ENCODE results near the gene OGFOD2. TPM values are rescaled to one million over a fixed set of nuclear protein-coding genes. Genes with fewer than 3 reads are reported as not detected.

OGFOD2 gene
- total RNA-seq, 1 experiment from 2014 or later = 21.5 TPM

DNA sequence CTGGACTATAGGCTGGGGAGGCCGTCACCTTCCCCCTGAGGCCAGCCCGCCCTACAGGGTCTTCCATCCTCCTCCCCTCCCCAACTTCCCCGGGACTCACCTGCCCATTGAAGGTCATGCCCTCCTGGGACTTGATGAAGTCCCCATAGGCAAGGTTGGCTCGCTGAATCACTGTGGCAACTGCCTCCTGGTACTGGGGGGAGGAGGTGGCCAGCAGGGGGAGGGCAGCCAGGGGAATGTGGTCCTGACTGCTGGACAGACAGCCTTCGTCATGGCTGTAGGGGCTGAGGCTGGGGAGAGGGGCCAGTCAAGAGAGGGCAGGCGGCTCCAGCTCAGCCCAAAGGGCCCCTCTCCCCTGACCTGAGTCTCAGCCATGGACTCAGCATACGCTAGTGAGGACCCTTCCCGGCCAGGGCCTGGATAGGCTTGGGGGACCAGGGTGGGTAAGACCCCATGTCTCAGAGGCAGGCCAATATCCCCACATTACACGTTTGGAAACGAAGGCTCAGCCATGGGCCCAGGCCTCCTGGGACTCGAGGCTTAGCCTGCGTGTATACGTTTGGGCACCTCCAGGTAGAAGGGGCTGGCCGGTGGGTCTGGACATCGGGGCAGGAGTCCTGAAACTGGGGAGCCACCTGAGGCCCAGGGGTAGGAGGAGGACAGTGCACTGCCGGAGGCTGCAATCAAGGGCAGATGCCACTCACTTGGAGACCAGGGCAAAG, 21.7 kb downstream of the OGFOD2 start:
- Mint-ChIP-seq H3K9me3 (ENCODE audit: low read depth, unreplicated experiment) (no peaks in the 10 kb centered on the region), H3K27me3 (ENCODE audit: unreplicated experiment) (no peaks in the 10 kb centered on the region), H3K36me3 (ENCODE audit: insufficient read depth, unreplicated experiment) (no peaks in the 10 kb centered on the region), H3K4me3 (ENCODE audit: low read depth, unreplicated experiment) (no peak overlapping the region), H3K27ac (ENCODE audit: unreplicated experiment) (no peak overlapping the region), H3K4me1 (ENCODE audit: low read depth, unreplicated experiment) (no peaks in the 10 kb centered on the region)
- no TSS peak for BruUV-seq (replicated peaks)
- intact Hi-C loops (cut with micrococcal nuclease; ENCODE audit: unreplicated experiment) = no loop called here
- no peak for DNase-seq
- TF ChIP-seq, protein P1, sequence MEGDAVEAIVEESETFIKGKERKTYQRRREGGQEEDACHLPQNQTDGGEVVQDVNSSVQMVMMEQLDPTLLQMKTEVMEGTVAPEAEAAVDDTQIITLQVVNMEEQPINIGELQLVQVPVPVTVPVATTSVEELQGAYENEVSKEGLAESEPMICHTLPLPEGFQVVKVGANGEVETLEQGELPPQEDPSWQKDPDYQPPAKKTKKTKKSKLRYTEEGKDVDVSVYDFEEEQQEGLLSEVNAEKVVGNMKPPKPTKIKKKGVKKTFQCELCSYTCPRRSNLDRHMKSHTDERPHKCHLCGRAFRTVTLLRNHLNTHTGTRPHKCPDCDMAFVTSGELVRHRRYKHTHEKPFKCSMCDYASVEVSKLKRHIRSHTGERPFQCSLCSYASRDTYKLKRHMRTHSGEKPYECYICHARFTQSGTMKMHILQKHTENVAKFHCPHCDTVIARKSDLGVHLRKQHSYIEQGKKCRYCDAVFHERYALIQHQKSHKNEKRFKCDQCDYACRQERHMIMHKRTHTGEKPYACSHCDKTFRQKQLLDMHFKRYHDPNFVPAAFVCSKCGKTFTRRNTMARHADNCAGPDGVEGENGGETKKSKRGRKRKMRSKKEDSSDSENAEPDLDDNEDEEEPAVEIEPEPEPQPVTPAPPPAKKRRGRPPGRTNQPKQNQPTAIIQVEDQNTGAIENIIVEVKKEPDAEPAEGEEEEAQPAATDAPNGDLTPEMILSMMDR (IDR thresholded peaks at IDR 0.05; ENCODE audit: unreplicated experiment) = no peak
- CTCF ChIA-PET = no interaction called here

DNA sequence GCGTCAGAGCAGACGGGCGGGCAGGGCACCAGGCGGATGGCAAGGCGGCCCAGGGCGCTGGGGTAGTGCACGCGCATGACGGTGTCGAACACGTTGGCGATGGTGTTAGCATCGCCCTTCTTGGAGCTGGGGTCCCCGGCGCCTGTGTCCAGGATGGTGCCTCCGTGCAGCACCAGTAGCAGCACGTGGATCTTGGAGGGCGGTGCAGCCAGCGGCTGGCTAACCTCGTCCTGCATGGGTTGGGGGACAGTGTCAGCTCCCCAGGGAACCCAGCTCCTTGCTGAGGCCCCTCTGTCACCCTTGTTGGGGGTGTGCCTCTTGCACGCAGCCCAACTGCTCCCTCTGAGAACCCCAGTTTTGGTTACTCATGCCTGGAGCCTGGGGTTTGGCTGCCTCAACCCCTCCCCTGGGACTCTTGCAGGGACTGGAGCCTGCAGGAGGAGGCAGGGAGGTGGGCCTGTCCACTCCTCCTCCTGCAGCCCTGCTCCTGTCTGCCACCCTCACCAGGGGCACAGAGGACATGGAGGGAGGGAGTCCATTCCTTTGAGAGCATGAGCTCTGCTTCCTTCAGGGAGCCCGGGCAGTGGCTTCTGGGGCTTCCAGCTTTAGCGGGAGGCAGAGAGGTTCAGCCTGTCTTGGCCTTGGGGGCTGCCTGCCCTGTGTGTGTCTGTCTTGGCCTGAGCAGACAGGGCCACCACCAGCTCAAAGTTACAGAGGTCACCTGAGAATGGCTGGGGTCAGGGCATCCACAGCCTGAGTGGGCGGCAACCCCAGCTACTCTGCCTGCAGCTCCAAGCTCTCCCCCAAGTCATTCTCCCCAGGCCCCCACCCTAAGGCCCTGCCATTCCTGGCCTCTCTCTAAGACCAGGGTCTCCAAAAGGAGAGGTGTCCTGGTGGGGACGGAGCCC, 22.6 kb downstream of the OGFOD2 start:
- DNase-seq = no peak
- TF ChIP-seq, protein P1 (IDR thresholded peaks at IDR 0.05; ENCODE audit: unreplicated experiment) = no peak
- CTCF ChIA-PET = no interaction called here
- BruUV-seq (replicated peaks) = no TSS peak
- Mint-ChIP-seq H3K9me3 (ENCODE audit: low read depth, unreplicated experiment) (no peaks in the 10 kb centered on the region), H3K27me3 (ENCODE audit: unreplicated experiment) (no peaks in the 10 kb centered on the region), H3K4me1 (ENCODE audit: low read depth, unreplicated experiment) (no peaks in the 10 kb centered on the region), H3K4me3 (ENCODE audit: low read depth, unreplicated experiment) (no peak overlapping the region), H3K27ac (ENCODE audit: unreplicated experiment) (no peak overlapping the region), H3K36me3 (ENCODE audit: insufficient read depth, unreplicated experiment) (no peaks in the 10 kb centered on the region)
- intact Hi-C loops (cut with micrococcal nuclease; ENCODE audit: unreplicated experiment) = no loop called here

DNA sequence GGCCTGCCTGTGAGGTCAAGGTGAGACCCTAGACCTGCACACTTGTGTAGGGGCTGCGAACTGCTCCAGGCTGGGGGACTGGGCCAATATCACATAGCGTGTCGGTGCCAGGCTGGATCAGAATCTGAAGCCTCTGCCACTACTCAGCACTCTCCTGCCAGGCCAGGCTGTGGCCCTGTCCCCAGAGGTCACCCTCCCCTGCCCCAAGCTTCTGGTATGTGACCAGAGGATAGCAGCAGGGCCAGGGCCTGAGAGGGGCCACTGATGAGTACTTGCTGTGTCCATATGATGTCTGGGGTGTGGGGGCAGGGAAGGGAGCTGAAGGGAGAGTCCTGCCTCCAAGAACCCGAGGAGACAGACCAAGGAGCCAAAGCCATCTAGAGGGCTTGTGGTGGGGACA, 23.3 kb downstream of the OGFOD2 start:
- intact Hi-C loops (cut with micrococcal nuclease; ENCODE audit: unreplicated experiment) = no loop called here
- no peak for DNase-seq
- Mint-ChIP-seq H3K4me1 (ENCODE audit: low read depth, unreplicated experiment) (no peaks in the 10 kb centered on the region), H3K27ac (ENCODE audit: unreplicated experiment) (no peak overlapping the region), H3K36me3 (ENCODE audit: insufficient read depth, unreplicated experiment) (no peaks in the 10 kb centered on the region), H3K27me3 (ENCODE audit: unreplicated experiment) (no peaks in the 10 kb centered on the region), H3K4me3 (ENCODE audit: low read depth, unreplicated experiment) (no peak overlapping the region), H3K9me3 (ENCODE audit: low read depth, unreplicated experiment) (no peaks in the 10 kb centered on the region)
- TF ChIP-seq, protein P1 (IDR thresholded peaks at IDR 0.05; ENCODE audit: unreplicated experiment) = no peak
- CTCF ChIA-PET = no interaction called here
- no TSS peak for BruUV-seq (replicated peaks)

DNA sequence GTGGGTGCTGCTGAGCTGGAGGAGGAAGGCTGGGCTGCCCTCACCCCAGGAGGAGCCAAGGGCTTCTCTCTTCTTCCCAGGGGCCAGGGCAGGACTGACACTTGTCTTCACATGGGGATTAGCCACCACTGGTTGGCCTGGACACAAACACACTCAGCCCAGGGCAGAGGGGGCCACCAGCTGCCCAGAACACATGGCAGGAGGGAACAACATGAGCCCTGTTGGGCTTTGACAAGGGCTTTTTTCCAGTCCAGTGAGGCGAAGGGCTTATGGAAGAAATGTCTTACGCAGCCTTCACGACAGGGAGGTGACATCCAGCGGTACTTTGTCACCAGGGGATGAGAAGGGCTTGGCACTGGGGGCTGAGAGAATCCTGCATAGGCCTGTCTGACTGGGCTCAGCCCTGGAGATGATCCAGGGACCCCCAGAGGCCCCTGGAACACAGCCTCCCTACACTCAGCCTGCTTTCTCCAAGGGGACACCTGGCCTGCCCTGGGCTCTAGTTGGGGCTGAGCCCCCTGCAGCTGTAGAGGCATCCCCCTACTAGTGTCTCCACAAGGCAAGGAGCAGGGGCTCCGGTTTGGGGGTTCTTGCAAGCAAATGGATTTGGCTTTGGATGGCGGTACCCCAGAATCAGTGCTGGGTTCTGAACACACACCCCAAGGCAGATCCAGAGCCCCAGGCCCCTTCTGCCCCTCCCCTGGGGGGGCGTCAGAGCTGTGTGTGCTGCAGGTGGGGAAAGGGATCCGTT, 24.3 kb downstream of the OGFOD2 start:
- intact Hi-C loops (cut with micrococcal nuclease; ENCODE audit: unreplicated experiment) = no loop called here
- DNase-seq = no peak
- TF ChIP-seq, protein P1 (IDR thresholded peaks at IDR 0.05; ENCODE audit: unreplicated experiment) = no peak
- Mint-ChIP-seq H3K4me3 (ENCODE audit: low read depth, unreplicated experiment) (no peak overlapping the region), H3K36me3 (ENCODE audit: insufficient read depth, unreplicated experiment) (no peaks in the 10 kb centered on the region), H3K9me3 (ENCODE audit: low read depth, unreplicated experiment) (no peaks in the 10 kb centered on the region), H3K27me3 (ENCODE audit: unreplicated experiment) (no peaks in the 10 kb centered on the region), H3K27ac (ENCODE audit: unreplicated experiment) (no peak overlapping the region), H3K4me1 (ENCODE audit: low read depth, unreplicated experiment) (no peaks in the 10 kb centered on the region)
- BruUV-seq (replicated peaks) = no TSS peak
- CTCF ChIA-PET = interaction anchor here (0.5 to 0.6 kb wide), 3 partner anchors 19 to 350 kb away, joined by 3 to 6 read pairs (median 4); no protein-coding TSS in a partner anchor

Data from Calu3 (cell line).